Activated CD8-positive, alpha-beta memory T cell treated with anti-CD3 and anti-CD28 coated beads for 4 hours (primary cell): ENCODE data around the gene UBTD2.
"Not testable (repeated sequence)": the region's sequence is repeated elsewhere in the genome, so short reads cannot be mapped to it uniquely, and the experiment has no call there.

ENCODE experiments used
- DNase-seq, 2 donors: peaks; one replicate each; pipeline ENCODE4 v3.0.0-alpha.2; 2020; ENCODE audit warnings: low read depth in 2 of 2

UBTD2 gene

GRCh38 chr5:172251419-172251818 lies 32.1 kb downstream of the UBTD2 start:
- no peak for DNase-seq

GRCh38 chr5:172248637-172249036 lies 34.9 kb downstream of the UBTD2 start:
- DNase-seq = no peak

DNA sequence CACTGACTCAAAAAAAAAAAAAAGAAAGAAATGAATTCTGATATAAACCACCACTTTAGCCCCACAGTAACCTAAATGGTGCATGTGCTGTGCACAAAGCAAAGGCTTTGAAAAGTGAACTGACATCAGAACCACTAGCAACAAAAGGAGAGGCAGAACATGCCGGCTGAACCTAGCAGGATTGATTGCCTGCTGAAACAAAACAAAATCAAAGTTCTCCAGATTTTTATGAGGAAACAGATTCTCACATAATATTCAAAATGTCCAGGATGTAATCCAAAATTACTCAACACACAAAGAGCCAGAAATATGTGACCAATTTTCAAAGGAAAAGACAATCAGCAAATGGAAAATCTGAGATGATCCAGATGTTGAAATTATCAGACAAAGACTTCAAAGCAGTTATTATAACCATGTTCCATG lies 37.9 kb downstream of the UBTD2 start:
- no peak for DNase-seq

- DNase-seq = no peak
Measured at GRCh38 chr5:172245046-172245445, 38.5 kb downstream of the UBTD2 start.

GRCh38 chr5:172243302-172243701 lies 40.3 kb downstream of the UBTD2 start:
- DNase-seq = no peak

DNA sequence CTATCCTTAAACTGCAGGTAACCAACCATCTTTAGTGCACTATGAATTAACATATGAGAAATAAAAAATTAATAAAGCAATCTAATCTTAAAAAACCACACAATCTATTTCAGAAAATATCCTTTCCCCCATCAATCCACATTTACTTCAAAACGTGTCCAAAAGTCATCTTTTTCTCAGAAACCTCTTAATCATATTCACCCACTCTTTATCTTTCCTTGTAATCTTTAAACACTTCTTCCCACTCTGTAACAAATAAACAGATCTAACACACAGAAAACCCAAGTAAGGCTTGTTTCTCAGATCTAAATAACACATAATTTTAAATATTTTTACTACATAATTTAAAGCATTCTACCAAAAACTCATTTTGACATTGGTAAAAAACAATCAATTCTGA lies 45.2 kb downstream of the UBTD2 start:
- DNase-seq = no peak

DNA sequence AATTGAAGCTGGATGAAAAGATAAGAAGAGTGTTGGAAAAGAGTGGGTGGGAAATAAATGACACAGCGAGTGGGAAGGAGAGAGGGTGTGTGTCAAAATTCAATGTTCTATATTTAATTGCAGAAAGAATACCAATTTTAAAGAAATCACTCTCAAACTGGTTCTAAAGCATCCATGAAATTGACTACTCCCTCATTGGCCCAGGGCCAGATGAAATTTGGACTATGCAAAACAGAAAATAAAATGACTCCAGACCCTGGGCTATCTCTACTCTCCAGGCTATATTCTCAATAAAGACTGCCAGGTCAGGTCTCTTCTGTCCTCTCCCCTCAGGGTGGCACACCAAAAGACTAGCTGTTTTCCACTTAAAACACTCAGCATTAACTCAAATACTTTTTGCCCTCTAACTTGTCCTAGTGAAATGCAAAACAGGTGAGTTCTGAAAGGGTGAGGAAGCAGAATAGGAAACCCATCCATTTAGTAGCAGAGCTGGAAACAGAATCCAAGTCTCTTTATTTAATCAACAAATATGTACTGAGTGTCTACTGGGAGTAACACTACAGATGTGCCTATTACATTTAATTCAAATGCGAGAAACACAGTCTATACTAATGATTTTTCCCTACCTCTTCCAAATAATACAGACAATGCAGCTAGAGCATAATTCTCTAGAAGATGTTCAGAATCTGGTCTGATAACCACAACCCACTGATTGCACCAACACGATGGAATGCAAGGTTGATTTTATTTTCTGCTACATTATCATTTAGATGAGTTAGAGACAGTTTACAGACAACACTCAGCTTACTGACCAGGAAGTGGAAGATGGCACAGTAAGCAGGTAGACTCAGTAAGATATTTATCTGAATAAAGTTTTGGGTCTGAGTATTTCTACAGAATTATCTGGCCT lies 47.5 kb downstream of the UBTD2 start:
- no peak for DNase-seq

DNA sequence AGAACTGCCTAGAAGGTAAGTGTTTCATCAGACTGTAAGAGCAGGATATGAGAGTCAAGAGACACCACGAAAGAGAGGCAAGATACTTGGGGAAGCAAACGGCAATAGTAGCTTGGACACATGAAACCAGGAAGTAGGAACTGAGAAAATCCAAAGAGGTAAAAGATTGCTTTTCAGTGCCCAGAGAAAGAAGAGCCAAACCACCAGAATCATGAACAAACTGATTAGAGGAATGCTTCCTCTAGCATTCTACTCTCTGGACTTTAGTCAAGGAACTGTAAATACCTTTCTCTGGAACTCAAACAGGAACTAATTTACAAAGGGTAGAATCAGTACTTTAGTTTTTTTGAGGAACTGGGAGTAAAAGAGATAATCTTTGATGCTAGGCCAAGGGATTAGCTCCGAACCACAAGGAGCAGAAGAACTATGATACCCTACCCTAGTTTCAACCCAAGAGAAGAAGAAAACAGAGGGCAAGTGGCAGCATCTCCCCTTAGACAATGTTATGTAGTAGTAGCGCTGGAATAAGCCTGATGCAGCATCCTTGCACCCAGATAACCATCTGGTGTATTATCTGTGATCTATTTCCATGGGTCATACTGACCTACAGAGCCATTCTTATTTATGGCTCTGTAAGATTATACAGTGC lies 48.3 kb downstream of the UBTD2 start:
- DNase-seq = no peak

DNA sequence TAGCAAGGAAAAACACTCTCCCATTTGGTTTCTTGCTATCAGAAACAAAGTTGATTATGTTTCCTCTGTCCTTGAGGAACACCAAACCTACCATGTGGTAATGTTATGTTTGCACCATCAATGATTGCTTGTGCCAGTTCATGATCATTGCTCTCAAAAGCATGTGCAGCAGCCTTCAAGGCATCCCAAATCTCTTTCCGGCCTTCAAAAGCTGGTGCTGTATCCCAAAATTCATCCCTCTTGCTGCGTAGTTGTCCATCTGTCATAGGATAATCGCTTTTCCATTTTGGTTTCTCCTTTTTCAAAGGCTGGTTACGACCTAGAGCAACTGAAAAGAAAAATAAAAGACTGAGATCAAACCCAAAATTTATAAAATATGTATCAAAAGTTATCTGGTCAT lies 49.5 kb downstream of the UBTD2 start:
- DNase-seq = no peak

DNA sequence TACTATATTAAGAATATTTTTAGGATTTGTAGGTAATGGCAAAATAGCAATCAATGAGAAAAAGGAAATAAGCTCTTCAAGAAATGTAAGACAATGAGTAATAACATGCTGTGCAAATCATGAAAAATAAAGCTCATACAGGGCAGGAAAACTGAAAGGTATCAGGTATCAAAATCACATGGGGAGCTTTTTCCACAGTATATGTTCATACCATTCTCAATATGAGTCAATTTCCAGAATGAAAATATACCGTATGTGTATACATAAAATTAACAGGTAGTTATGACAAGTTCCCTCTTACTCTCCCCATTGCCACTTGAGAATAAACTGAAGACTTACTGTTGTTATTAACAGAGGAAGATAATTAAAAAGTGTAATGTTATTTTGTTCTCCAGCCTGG lies 53.7 kb downstream of the UBTD2 start:
- DNase-seq = no peak

DNA sequence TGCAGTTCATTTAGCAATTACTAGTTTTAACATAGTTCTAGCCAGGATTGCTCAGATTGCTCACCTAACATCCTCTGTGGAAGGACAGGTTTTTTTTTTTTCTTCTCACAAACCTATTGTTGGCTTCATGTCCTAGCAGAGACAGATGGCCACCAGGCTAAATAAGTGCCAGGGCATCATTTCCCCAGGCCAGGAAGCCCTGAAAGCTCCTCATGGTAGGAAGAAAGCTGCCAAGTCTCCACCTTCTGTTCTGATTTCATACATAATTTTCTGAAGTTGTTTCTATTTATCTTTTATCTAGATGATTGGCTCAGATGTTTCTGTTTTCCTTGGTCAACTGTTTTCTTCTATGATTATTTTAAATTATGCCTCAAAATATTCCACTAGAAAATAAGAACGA lies 58.6 kb downstream of the UBTD2 start:
- no peak for DNase-seq

DNA sequence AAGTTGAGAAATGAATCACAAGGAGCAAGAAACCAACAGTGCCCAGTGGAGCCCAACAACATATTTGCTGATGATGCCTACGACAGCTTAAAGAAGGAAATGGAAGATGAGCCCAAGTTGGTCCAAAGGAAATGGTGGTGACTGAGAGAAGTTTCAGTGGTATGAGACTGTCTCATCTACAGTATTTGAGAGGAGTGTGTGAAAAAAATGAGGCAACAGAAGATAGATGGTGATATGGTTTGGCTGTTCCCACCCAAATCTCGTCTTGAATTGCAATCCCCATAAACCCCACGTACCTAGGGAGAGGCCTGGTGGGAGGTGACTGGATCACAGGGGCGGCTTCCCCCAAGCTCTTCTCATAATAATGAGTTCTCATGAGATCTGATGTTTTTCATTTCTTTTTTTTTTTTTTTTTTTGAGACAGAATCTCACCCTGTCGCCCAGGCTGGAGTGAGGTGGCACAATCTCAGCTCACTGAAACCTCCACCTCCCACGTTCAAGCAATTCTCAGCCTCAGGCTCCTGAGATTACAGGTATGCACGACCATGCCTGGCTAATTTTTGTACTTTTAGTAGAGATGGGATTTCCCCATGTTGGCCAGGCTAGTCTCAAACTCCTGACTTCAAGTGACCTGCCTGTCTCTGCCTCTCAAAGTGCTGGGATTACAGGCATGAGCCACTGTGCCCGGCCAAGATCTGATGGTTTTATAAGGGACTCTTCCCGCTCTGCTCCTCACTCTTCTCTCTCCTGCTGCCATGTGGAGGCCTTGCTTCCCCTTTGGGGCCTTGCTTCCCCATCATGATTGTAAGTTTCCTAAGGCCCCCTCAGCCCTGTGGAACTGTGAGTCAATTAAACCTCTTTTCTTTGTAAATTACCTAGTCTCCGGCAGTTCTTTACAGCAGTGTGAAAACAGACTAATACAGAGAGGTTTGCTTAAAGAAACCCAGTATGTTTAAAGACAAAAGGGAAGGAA lies 59.4 kb downstream of the UBTD2 start:
- no peak for DNase-seq

GRCh38 chr5:172219296-172219695 lies 64.3 kb downstream of the UBTD2 start:
- no peak for DNase-seq

DNA sequence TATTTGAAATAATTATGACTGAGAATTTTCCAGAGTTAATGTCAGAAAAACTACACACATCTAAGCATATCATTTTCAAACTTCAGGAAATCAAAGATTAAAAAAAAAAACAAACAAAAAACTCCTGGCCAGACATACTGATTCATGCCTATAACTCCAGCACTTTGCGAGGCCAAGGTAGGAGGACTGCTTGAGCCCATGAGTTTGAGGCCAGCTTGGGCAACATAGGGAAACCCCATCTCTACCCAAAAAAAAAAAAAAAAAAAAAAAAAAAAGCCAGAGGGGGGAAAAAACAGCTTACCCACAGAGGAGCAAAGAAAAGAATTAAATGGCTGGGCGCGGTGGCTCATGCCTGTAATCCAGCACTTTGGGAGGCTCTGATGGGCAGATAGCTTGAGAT lies 67.2 kb downstream of the UBTD2 start:
- no peak for DNase-seq

- no peak for DNase-seq
Measured at GRCh38 chr5:172213126-172213525, 70.4 kb downstream of the UBTD2 start.

GRCh38 chr5:172211676-172212075 lies 71.9 kb downstream of the UBTD2 start:
- DNase-seq = no peak

GRCh38 chr5:172209714-172210113 lies 73.8 kb downstream of the UBTD2 start:
- no peak for DNase-seq

- DNase-seq = no peak
Measured at GRCh38 chr5:172207511-172207910, 76.1 kb downstream of the UBTD2 start.

- not testable (repeated sequence) for DNase-seq
Measured at GRCh38 chr5:172205984-172206383, 77.6 kb downstream of the UBTD2 start.

DNA sequence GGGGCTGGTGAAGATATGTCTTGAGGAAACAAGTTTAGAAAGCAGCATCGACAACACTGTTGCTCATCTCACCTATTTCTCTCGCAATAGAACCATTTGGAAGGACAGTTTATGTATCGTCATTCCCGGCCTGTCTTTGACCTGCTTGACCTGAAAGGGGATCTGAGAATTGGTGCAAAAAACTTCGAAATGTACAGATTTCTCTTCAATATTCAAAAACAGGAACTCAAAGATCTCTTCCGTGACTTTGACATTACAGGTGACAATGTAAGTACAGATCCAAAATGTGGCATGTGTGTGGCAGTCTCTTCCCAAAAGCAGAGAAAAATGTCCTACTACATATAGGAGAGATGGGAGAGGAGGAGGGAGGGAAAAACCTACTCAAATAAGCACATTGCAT lies 83.1 kb downstream of the UBTD2 start:
- no peak for DNase-seq

DNA sequence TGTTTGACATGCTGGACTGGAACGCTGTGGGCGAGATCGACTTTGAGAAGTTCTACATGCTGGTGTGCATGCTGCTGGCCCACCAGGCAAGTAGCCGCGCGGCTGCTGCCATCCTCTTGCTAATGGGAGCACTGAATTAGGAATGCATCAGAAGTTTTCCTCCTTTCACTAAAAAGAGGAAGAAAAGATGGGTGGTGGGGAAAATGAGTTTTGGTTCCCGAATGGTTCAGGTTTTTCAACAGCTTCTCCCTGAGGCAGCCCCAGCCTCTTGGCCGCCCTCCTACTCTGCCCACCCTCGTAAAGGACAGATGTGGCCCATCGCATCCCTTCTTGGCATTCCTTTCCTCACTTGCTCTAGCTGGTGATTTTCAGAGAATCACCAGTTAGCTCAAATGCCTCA lies 84.1 kb downstream of the UBTD2 start:
- DNase-seq = no peak

DNA sequence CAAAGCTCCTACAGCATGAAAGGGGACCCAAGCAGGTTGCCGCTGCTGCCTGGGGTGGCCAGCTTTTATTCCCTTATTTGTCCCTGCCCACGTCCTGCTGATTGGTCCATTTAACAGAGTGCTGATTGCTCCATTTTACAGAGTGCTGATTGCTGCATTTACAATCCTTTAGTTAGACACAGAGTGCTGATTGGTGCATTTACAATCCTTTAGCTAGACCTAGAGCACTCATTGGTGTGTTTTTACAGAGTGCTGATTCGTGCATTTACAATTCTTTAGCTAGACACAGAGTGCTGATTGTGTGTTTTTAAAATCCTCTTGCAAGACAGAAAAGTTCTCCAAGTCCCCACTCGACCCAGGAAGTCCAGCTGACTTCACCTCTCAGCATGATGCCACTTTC lies 85.8 kb downstream of the UBTD2 start:
- not testable (repeated sequence) for DNase-seq
